GM12873 (cell line): ENCODE data around the gene CA6.

Experiments used
- CTCF ChIP-seq: IDR thresholded peaks from 2 replicates; pipeline ENCODE4 v1.5.1; 2012; ENCODE audit warnings: low read depth, mild to moderate bottlenecking, moderate library complexity, low read length, control low read depth; ENCODE audit not compliant: insufficient read depth; ENCODE audit errors: missing control alignments

CA6 gene

GRCh38 chr1:8974551-8974950 is 28.9 kb downstream of the CA6 start:
- no peak for TF ChIP-seq CTCF

GRCh38 chr1:8976338-8976737 is 30.7 kb downstream of the CA6 start:
- TF ChIP-seq CTCF = no peak

GRCh38 chr1:8976896-8977450 is 31.3 kb downstream of the CA6 start:
- TF ChIP-seq CTCF = no peak

GRCh38 chr1:8980656-8981055 is 35.0 kb downstream of the CA6 start:
- no peak for TF ChIP-seq CTCF

- no peak for TF ChIP-seq CTCF
Measured at GRCh38 chr1:8981169-8981568, 35.5 kb downstream of the CA6 start.

GRCh38 chr1:8984203-8984602 is 38.5 kb downstream of the CA6 start:
- TF ChIP-seq CTCF = no peak

- TF ChIP-seq CTCF = no peak
Measured at GRCh38 chr1:8984990-8985389, 39.3 kb downstream of the CA6 start.
